IMR-90 (cell line): ENCODE measurements around the gene ALG13. TPM values are rescaled to one million over a fixed set of nuclear protein-coding genes. Genes with fewer than 3 reads are reported as not detected.
"Not testable (repeated sequence)": the region's sequence is repeated elsewhere in the genome, so short reads cannot be mapped to it uniquely, and the experiment has no call there.

Experiments
- ATAC-seq: fragments of 200-7000 bp; cut with Tn5 transposase; 2 replicates; pipeline ENCODE4 v1.9.1; 2020; ENCODE audit warnings: low read depth, mild to moderate bottlenecking, moderate library complexity
- BruUV-seq: library from RNA; stranded (reverse); fragments of 400-500 nt; replicated peaks from 2 replicates; lab custom pipeline; 2021; lab: Mats Ljungman, UMichigan
- CTCF ChIA-PET: fragments of 300-600 bp; formaldehyde crosslinking; extraction: SDS; loops from one replicate; lab custom pipeline; 2021; ENCODE audit warnings: antibody characterized with exemption; lab: Yijun Ruan, JAX
- POLR2A ChIA-PET: fragments of 300-600 bp; sonication (Branson Sonifier 250); formaldehyde crosslinking; loops from one replicate; lab custom pipeline; 2022; ENCODE audit warnings: antibody characterized with exemption; ENCODE audit not compliant: unreplicated experiment; lab: Charles Lee
- DNase-seq: peaks from one replicate; pipeline ENCODE4 v3.0.0; 2013
- H2AFZ ChIP-seq: replicated peaks from 2 replicates; pipeline ENCODE3; 2013; ENCODE audit warnings: low read length, mild to moderate bottlenecking; ENCODE audit not compliant: poor library complexity
- H2AK5ac ChIP-seq: 2 replicates; pipeline ENCODE4 v1.6.1; 2013; ENCODE audit warnings: low read depth, low read length, inconsistent platforms
- H2AK9ac ChIP-seq: replicated peaks from 2 replicates; pipeline ENCODE3; 2013; ENCODE audit warnings: mild to moderate bottlenecking, low read depth, low read length, moderate library complexity; ENCODE audit not compliant: poor library complexity
- H2BK120ac ChIP-seq: 2 replicates; pipeline ENCODE4 v1.6.1; 2013; ENCODE audit warnings: low read depth, low read length, inconsistent platforms
- H2BK15ac ChIP-seq: 3 replicates; pipeline ENCODE4 v1.6.1; 2013; ENCODE audit warnings: low read depth, low read length, inconsistent platforms
- H2BK20ac ChIP-seq: 2 replicates; pipeline ENCODE4 v1.6.1; 2013; ENCODE audit warnings: low read depth, mild to moderate bottlenecking, inconsistent platforms, low read length, moderate library complexity
- H2BK5ac ChIP-seq: 2 replicates; pipeline ENCODE4 v1.6.1; 2013; ENCODE audit warnings: mild to moderate bottlenecking, low read depth, low read length, inconsistent platforms; ENCODE audit not compliant: poor library complexity, severe bottlenecking
- H3K14ac ChIP-seq: replicated peaks from 2 replicates; pipeline ENCODE4 v1.6.1; 2013; ENCODE audit warnings: low read depth, low read length, inconsistent platforms
- H3K18ac ChIP-seq: 2 replicates; pipeline ENCODE4 v1.6.1; 2013; ENCODE audit warnings: low read depth, low read length, control low read depth
- H3K23ac ChIP-seq: 2 replicates; pipeline ENCODE4 v1.6.1; 2013; ENCODE audit warnings: low read depth, low read length, inconsistent platforms
- H3K27ac ChIP-seq: 2 replicates; pipeline ENCODE4 v1.5.1; 2013; ENCODE audit warnings: mild to moderate bottlenecking, control low read depth, low read length; ENCODE audit not compliant: insufficient read depth
- H3K27me3 ChIP-seq: 2 replicates; pipeline ENCODE4 v1.6.1; 2013; ENCODE audit warnings: low read length; ENCODE audit not compliant: control insufficient read depth, insufficient read depth
- H3K36me3 ChIP-seq: 2 replicates; pipeline ENCODE4 v1.6.1; 2013; ENCODE audit warnings: low read length, mixed read lengths; ENCODE audit not compliant: control insufficient read depth, insufficient read depth
- H3K4ac ChIP-seq: 2 replicates; pipeline ENCODE4 v1.6.1; 2013; ENCODE audit warnings: low read depth, low read length, inconsistent platforms
- H3K4me1 ChIP-seq: 2 replicates; pipeline ENCODE4 v1.6.1; 2013; ENCODE audit warnings: low read length, mixed read lengths; ENCODE audit not compliant: control insufficient read depth, insufficient read depth
- H3K4me2 ChIP-seq: 2 replicates; pipeline ENCODE4 v1.6.1; 2013; ENCODE audit warnings: low read depth, mild to moderate bottlenecking, control low read depth, low read length, moderate library complexity
- H3K4me3 ChIP-seq: 2 replicates; pipeline ENCODE4 v1.5.1; 2013; ENCODE audit warnings: low read depth, mild to moderate bottlenecking, control low read depth, low read length, moderate library complexity; ENCODE audit not compliant: insufficient read depth
- H3K56ac ChIP-seq: 2 replicates; pipeline ENCODE4 v1.6.1; 2013; ENCODE audit warnings: low read length, inconsistent platforms; ENCODE audit not compliant: insufficient read depth; ENCODE audit errors: extremely low read depth
- H3K79me1 ChIP-seq, 2 experiments: 2 replicates each; pipeline ENCODE4 v1.6.1; 2013; ENCODE audit warnings: low read length in 2 of 2, inconsistent platforms in 1 of 2, low read depth in 1 of 2
- H3K9ac ChIP-seq: 2 replicates; pipeline ENCODE4 v1.6.1; 2013; ENCODE audit warnings: low read depth, low read length, control low read depth
- H3K9me1 ChIP-seq: 2 replicates; pipeline ENCODE4 v1.6.1; 2013; ENCODE audit warnings: low read length, inconsistent platforms; ENCODE audit not compliant: insufficient read depth
- H3K9me3 ChIP-seq: 2 replicates; pipeline ENCODE4 v1.6.1; 2013; ENCODE audit warnings: low read length; ENCODE audit not compliant: control insufficient read depth, insufficient read depth
- H4K20me1 ChIP-seq: 2 replicates; pipeline ENCODE4 v1.6.1; 2013; ENCODE audit warnings: low read length, inconsistent platforms; ENCODE audit not compliant: insufficient read depth
- H4K5ac ChIP-seq: 2 replicates; pipeline ENCODE4 v1.6.1; 2013; ENCODE audit warnings: mild to moderate bottlenecking, low read depth, low read length, control low read depth
- H4K8ac ChIP-seq, 2 experiments: 2 replicates each; pipeline ENCODE4 v1.6.1; 2013; ENCODE audit warnings: low read depth in 2 of 2, low read length in 2 of 2, control low read depth in 1 of 2, inconsistent platforms in 1 of 2
- H4K91ac ChIP-seq: 2 replicates; pipeline ENCODE4 v1.6.1; 2013; ENCODE audit warnings: low read depth, low read length, inconsistent platforms; ENCODE audit not compliant: insufficient read depth
- WGBS, 2 experiments: methylation state at CpG; one replicate each; pipeline versions ENCODE4 v1.1.5 to v1.1.7; 2013; ENCODE audit warnings: missing lambda C conversion rate in 2 of 2; ENCODE audit not compliant: insufficient read length in 1 of 2; ENCODE audit errors: extremely low coverage in 2 of 2; 5-methylcytosine and 5-hydroxymethylcytosine counted together
- dilution Hi-C: fragments of 300-500 bp; cut with HindIII; formaldehyde crosslinking; loops from one replicate; pipeline ENCODE4 v1.14.3; 2018; ENCODE audit warnings: low sequenced_read_pairs; ENCODE audit not compliant: unreplicated experiment
- in situ Hi-C: fragments of 300-500 bp; cut with MboI; formaldehyde crosslinking; loops from 3 replicates; pipeline ENCODE4 v1.14.3; 2019; ENCODE audit warnings: low sequenced_read_pairs, inconsistent platforms, mixed read lengths
- intact Hi-C: fragments of 100-400 bp; cut with micrococcal nuclease; formaldehyde crosslinking; loops from 2 replicates; pipeline ENCODE4 v1.10.0; 2022
- polyA plus RNA-seq, 3 experiments: library from polyadenylated mRNA; depleted of rRNA; stranded (reverse); fragments of >200 nt; gene quantifications; 2 replicates each; pipeline ENCODE4 v1.2.3, GENCODE V29; 2012; ENCODE audit warnings: low replicate concordance in 1 of 3
- total RNA-seq: library from RNA; depleted of rRNA; stranded (reverse); fragments of >200 nt; gene quantifications from 2 replicates; pipeline ENCODE4 v1.2.3, GENCODE V29; 2012

ALG13 gene
- total and polyA plus RNA-seq, 2 of the 4 experiments (the other 2 are of a cell fraction) = 42.7 to 54.0 TPM

- H4K5ac ChIP-seq, H3K56ac ChIP-seq, H2BK20ac ChIP-seq, POLR2A ChIA-PET, H3K4me2 ChIP-seq, CTCF ChIA-PET, H3K9ac ChIP-seq, H4K20me1 ChIP-seq, H3K23ac ChIP-seq, H2AK9ac ChIP-seq, H3K27ac ChIP-seq, H3K14ac ChIP-seq, H2BK5ac ChIP-seq, H3K9me3 ChIP-seq, in situ Hi-C loops, H3K18ac ChIP-seq, H2BK15ac ChIP-seq, BruUV-seq, H4K91ac ChIP-seq, H3K36me3 ChIP-seq, H4K8ac ChIP-seq, H3K4ac ChIP-seq, H3K9me1 ChIP-seq, H2AK5ac ChIP-seq, H3K27me3 ChIP-seq, H3K4me3 ChIP-seq, DNase-seq, dilution Hi-C loops, H2BK120ac ChIP-seq, H3K79me1 ChIP-seq, intact Hi-C loops, H3K4me1 ChIP-seq, H2AFZ ChIP-seq, ATAC-seq: not testable (repeated sequence)
- no CpG with 5 or more reads among the region's 3 CpGs for WGBS, 2 experiments
Observed at GRCh38 chrX:111645165-111645564, 35.8 kb upstream of the ALG13 start.
